Umbilical cord (tissue), 2 donors: ENCODE results near the gene CELA3B. TPM values are rescaled to one million over a fixed set of nuclear protein-coding genes. Genes with fewer than 3 reads are reported as not detected.
"Not testable (repeated sequence)": the region's sequence is repeated elsewhere in the genome, so short reads cannot be mapped to it uniquely, and the experiment has no call there.

Experiments
- DNase-seq: peaks from one replicate; pipeline ENCODE4 v3.0.0-alpha.2; 2015; ENCODE audit warnings: low spot score
- total RNA-seq: library from RNA; depleted of rRNA; stranded (reverse); fragments of >200 nt; gene quantifications from one replicate; pipeline ENCODE4 v1.2.3, GENCODE V29; 2014; ENCODE audit warnings: low replicate concordance; ENCODE audit not compliant: insufficient read depth

The CELA3B gene, protein sequence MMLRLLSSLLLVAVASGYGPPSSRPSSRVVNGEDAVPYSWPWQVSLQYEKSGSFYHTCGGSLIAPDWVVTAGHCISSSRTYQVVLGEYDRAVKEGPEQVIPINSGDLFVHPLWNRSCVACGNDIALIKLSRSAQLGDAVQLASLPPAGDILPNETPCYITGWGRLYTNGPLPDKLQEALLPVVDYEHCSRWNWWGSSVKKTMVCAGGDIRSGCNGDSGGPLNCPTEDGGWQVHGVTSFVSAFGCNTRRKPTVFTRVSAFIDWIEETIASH
- not detected for total RNA-seq

DNA sequence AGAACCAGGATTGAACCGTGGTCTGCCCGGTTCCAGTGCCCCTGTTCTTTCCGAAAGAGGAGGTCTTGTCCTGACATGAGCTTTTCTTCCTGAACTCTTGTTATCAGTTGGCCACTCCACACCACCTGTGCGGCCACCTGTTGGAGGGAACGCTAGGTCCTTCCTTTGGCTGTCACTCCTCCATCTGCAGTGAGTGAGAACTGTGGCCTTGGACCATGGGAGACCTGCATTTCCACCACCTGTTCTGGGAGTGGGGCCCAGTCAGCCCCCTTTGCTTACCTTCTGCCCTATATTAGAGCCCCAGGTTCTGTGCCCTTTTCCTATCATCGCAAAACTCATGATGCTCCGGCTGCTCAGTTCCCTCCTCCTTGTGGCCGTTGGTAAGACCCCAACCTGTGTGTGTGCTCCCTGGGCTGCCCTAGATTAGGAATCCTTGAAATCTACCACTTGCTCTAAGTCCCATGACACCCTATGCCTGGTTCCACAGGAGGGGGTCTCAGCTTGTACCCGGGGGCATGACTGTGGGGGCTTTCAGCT lies at the start of gene CELA3B:
Gene CELA3B, plus strand, starts transcription at position 320 of the 537 bp plus-strand sequence. Its CDS starts 18 bp downstream, at position 338.
- DNase-seq, result not testable (repeated sequence)

DNA sequence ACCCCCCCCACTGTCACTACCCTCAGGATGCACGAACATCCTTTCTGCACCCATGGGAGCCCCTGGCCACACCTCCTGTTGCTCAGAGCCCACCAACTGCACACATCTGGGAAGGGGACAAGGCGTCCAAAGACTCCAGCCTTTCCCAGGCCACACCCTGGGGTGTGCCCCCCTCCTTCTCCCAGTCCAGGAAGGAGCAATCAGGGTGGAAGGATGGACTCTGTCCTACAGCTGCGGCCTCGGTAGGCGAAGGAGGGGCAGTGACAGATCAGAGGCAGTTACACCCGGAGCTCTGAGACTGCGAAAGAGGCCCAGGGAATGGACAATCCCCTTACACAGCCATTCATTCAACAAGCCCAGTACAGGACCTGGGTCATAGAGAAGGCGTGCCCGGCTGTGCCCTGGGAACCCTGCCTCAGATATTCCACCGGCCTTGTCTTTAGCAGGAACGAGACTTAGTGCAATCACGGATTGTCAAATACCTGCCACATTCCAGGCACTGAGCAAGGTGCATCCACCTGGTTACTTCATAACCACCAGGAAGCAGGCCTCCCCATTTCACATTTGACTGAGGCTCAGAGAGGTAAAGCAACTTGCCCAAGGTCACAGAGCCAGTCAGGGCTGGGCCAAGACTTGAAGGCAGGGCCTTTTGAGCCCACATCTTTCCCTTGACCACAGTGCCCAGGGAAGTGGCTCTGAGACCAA lies 49.1 kb upstream of the CELA3B start:
- DNase-seq, result peak; percentile 72

DNA sequence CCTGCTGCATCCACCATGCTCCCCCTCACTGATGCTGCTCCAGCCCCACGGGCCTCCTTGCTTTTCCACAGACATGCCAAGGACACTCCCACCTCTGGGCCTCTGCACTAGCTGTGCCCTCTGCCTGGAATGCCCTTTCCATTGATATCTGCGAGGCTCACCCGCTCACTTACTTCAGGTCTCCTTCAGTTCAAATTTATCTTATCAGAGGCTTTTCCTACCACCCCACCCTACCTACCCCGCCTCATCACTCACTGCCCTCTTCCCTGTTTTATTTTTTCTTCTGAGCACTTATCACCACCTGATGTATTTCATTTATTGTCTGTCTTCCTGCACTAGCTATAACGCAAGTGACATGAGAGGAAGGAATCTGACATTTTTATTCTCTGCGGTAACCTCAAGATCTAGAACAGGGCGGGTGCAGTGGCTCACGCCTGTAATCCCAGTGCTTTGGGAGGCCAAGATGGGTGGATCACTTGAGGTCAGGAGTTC lies 46.7 kb upstream of the CELA3B start:
- DNase-seq, result peak; percentile 69

DNA sequence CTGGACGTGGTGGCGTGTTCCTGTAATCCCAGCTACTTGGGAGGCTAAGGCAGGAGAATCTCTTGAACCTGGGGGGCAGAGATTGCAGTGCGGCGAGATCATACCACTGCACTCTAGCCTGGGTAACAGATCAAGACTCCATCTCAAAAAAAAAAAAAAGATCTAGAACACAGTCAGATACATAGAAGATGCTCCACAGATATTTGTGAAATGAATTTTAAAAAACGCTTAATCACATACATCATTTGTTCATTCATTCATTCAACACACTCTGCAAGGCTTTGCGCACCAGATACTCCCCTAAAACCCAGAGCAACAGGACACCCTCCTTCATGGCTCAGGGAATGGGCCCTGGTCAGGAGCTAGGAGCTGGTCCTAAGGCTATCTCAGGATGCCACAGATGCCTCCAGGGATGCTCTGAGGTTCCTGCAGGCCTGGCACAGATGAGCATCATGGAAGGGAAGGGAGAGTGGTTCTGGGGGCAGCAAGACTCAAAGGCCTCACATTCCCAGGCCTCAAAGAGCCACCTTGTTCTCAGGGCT lies 46.1 kb upstream of the CELA3B start:
- no peak for DNase-seq

DNA sequence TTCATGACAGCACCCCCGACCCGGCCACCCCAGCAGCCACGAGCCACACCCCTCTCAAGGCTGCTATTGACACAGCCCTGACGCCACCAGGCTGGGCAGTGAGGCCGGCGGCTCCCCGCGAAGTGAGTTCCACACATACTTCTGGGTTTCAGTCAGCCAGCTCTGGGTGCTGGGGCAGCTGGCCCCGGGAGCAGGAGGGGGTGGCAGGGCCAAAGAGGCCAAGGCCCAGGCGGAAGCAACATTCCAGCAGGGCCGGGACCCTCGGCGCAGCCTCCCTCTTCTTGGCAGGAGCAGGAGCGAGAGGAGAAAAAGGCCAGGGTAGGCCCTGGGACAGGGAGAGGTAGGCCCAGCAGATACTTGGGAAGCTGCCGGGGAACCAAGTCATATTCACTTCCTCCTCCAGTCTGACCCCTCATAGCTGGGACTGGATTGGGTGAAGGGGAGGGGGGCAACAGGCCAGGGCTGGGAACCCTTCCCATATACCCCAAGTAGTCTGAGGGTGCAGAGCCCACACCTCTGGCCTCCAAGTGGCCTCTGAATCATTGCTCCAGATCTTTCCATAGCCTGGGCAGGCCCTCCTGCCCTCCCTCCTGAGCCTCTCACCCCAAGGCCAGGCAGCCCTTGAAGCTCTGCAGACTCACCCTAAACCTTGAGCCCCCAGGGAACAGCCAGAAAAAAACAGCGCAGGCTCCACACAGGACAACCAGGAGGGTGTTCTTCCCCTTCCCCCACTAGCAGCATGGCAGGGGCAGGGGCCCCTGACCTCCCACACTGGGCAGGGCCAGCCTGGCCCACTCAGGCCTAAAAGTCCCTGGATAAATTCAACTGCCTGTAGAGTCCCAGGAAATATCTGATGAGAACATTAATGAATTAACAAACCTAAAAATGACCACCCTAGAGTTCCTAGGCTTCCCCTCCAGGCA lies 45.4 kb upstream of the CELA3B start:
- DNase-seq, result peak; percentile 75

DNA sequence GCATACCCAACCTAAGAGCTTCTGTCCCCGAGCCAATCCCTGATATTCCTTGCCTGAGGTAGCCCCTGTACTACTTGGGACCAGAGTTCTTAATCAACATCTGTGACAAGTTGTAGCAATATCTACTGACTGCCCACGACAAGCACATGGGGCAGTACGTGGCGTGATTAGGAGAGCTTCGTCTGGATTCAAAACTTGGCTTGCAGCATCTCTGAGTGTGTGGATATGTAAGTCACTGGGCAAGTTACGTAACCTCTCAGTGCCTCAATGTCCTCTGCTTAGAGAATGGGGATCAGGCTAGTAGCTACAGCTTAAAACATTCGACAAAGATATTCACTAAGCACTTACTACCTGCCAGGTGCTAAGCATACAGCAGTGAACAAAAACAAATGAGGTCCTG lies 44.7 kb upstream of the CELA3B start:
- DNase-seq, result no peak

DNA sequence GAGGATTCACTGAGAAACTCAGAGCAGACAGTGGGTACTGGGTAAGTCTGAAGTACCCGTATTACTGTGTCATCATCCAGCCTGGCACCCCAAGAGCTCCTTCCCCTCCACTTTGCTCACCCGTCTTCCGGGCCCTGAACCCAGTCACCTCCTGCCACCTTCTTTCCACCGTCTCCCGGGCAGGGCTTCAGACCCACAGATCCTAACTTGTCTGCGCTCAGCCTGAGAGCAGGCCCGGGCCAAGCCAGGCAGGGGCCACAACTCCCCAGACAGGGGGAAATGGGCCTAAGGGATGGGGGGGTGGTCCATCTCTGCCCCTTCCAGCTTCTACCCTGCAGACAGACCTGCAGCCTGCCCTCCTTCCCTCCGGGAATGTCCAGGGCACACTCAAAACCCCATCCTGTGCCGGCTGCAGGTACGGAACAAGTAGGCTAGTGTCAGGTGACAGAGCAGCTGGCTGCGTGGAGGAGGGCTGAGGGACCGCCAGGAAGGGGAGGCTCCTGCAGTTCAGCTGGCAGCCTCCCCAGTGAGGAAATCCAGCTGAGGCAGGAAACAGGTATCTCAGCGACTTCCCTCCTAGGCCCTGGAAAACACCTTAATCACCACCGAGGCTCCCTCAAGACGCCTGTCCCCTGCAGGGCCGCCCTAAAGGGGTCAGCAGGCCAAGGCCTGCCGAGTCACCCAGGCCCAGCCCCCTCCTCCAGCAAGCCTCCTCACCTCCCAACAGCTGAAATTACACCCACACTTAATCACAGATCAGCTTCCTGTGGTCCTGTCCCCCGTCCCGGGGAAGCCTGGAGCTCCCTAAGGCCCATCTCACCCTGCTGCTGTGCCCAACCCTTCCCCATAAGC lies 43.2 kb upstream of the CELA3B start:
- no peak for DNase-seq

DNA sequence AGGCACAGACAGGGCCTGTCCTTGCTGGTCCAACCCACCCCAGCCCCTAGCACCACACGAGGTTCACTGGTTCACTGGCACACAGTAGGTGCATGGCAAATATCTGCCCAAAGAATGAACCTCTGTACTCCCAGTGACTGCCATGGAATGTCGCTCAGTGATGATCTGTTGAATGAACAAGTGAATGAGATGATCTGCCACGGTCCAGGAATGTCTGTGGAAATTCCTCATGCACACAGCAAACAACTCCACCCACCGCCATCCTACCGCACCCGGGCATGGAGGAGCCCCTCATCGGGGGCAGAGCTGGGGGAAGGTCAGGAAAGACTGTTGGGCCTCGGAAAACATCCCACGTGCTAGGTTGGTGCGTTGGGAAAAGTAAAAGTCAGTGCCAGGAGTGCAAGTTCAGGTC lies 41.4 kb upstream of the CELA3B start:
- DNase-seq, result no peak

DNA sequence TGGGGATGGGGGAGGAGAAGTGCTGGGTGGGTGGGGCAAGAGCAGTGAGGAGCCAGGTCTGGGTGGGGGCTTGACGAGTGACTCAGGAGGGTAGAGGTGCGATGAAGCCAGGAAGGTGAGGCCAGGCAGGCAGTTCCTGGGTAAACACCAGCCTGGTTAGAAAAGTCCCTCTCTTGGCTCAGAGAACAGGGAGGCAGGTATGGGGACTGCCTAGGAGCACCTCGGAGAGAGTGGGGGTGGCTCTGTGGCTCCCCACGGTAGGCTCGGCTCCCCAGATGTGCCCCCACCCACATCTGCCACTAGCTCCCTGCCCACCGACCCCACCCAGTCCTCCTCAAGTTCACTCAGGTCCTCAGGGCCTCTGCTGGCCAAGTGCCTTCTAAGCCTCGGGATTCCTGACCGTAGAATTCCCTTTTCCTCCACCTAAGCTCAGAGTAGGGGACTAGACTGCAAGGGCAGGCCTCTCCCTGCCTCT lies 40.9 kb upstream of the CELA3B start:
- no peak for DNase-seq

DNA sequence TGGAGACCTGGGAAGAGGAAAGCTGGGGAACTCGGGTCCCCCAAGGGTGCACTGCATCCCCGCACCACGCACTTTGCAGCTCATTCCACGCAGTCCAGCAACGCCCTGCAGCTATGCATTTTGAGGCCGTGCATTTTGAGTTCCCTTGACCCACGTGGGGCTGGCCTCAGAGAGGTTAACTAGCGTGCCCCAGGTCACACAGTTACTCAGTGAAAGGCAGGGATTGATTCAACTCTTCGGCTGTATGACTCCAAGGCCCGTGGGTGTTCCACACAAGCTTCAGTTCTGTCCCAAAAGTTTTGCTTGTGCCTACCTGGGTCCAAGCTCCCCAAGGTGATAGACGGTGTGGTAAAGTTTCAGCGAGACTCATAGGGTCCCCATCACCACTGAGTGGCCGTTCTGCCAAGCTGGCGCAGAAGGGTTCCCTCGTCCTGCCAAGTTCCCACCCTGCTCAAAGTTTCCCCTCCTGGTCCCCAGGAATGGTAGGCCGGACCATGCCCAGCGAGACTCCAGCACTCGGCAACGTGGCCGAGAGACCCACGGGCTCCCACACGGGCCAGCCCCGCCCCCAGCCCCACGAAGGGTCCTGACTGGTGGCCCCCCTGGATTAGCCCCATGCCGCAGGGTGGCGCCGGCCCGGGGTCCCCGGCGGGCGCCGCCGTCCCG lies 40.3 kb upstream of the CELA3B start:
- DNase-seq, result no peak

DNA sequence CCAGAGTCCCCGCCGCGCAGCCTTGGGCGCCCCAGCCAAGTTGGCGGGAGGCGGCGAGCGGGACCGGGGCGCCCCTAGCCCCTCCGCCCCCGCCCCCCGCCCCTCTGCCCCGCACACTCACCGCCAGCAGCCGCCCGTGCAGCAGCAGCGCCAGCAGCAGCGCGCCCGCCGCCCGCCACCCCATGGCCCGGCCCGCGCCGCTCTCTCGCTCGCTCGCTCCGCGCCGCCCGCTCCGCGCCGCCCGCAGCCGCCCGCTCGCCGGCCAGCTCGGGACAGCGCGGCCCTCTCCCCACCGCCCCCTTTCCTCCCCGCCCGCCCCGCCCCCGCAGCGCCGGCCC lies 39.8 kb upstream of the CELA3B start, which contains the start of gene HSPG2:
Gene HSPG2, minus strand, starts transcription at position 277 of the 338 bp plus-strand sequence. Its CDS starts 93 bp downstream, at position 184.
- DNase-seq, result no peak

DNA sequence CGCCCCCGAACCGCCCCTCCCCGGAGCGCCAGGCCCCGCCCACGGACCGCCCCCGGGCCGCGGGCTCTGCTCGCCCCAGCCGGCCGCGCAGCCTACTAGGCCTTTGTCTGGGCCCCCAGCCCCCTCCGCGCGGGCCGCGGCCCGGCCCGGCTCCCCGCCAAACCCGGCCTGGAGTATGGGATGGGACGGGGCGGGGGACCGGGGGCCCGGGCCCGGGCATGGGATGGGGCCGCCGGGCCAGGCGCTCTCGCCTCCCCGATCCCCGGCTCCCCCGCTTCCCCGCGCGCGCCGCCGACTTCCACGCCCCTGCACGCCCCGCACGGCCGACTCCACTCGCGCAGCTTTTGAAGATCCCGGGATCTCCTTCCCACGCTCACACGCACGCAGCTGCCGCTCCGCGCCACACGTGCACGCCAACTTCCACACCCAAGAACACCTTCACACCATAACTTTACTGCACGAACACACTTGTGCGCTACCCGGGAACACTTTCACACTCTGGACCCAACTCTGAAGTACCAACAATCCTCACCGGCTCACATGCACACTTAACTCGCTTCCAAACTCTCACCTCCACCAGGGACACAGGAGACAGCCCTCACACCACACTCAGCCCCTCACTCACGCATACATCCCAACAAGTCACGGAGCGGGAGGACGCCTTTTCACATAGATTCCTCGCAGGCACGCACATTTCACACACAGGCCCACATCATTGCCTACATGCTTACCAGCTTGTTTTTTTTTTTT lies 39.3 kb upstream of the CELA3B start:
- peak; percentile 89 for DNase-seq

DNA sequence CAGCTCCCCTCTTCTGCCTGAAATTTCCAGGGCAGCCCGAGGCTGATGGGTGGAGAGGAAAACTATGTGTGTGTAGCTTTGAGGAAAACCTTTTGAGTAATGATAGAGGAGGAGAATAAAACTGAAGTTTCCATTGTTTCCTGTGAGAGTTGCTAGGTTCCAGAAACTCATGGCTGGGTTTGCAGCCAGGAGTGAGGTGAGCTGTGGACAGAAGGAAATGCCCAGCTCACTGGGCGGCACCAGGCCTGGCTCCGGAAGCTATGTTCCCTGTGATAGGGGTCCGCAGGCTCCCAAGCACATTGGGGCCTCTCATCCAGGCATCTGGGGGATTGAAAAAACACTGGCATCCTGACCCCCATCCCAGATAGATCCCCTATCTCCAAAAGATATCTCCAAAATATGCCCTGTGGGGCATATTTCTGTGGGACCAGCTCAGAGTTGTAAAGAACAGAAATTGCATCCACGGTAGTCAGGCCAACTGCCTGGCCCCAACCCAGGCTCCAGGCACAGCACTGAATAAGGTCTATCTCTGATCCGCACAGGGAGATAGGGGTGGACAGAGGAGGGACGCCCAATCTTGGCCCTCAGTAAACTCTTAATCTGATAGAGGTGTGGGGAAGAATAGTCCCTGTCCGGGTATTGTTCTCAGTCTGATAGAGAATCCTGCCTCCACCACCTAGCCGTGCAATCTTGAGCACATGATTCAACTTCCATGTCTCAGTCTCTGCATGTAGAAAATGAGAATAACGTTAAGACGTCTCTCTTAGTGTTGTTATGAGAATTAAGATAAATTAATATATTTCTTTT lies 37.9 kb upstream of the CELA3B start:
- no peak for DNase-seq

DNA sequence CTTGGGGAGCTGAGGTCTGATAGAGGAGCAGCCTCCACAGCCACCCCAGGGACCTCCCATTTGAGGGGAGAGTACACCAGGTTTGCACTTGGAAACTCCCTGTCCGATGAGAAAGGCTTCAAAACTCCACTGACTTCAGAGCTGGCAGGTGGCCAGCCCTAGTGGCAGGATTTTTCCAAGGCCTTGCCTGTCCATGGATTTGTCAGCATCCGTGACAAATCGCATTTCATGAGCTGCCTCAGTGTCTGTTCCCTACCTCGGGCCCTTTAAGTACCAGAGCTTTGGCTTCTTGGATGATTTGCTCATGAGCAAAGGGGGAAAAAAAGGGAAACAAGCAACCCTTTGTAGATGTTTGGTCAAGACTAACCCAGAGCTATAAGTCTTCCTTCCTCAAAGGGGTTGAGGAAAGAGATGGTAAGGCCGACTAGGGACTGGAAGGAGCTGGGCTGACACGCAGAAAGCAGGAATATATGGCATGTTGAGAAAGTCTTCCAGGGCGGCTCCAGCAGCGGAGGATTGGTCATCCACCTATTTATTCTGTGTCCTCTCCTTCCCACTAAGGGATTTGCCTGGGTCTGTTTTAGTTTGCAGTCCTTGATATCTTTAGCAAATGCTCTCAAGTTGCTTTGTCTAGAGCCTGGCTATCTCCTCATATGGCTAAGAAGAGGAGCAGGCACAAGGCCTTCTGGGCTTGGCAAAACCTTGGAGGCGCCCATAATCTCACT lies 37.0 kb upstream of the CELA3B start:
- peak; percentile 96 for DNase-seq

DNA sequence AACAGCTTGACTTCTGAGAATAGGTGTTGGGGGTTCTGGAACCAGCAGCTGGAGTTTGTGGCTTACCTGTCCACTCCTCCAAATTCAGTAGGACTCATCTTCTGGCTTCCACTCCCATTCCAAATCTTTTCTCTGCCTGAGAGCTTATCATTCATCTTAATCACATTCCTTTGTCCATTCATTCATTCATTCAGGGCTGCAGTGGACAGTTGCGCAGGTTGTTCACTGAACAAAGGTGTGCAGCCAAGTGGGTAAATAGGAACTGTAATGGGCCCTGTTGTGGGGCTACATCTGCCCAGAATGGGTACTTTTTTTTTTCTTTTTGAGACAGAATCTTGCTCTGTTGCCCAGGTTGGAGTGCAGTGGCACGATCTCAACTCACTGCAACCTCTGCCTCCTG lies 36.3 kb upstream of the CELA3B start:
- DNase-seq, result no peak

DNA sequence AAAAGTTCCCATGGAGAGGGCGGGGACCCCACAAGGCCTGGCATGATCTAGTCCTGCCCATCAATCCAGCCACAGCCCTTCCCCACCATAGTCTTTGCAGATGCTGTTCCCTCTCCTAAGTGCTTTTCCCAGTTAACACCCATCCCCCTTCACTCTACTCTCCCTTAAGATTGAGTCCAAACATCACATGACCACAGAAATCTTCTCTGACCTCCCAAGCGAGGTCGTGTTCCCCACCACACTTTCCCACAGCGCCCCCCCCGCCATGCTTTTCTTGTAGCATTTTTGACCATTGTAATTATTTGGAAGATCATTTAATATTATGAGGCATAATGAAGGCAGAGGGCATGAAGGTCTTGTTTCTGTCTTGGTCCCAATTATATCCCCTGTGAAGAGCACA lies 35.5 kb upstream of the CELA3B start:
- no peak for DNase-seq

DNA sequence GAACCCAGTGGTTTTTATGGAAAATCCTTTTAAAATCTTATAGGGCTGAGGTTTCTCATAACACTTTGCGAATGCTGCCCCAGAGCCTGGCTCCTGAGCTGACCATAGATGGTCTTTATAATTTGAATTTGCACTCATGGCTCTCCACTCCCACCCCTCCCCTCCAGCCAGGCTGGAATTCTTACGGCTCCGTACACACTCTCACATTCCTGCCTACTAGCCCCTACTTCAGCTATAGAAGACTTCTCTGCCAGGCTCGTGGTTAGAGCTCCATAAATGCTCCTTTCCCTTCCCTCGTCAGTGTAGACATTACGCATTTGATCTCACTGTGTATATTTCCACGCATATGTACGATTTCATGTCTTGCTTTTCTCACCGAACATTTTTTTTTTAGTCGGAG lies 34.4 kb upstream of the CELA3B start:
- no peak for DNase-seq
